ENCODE results near the gene RBM8A.

- TF ChIP-seq POLR2A (IDR thresholded peaks at IDR 0.05) (no peak), CTCF (IDR thresholded peaks at IDR 0.05) (no peak)
Measured at GRCh38 chr1:145958734-145959133, 31.4 kb upstream of the RBM8A start.
